KMS-11 (cell line): ENCODE measurements around the gene CPT2.
A peak's percentile ranks its signal among the peaks of the same experiment; 100 is the strongest.

Source experiments
- H2AFZ ChIP-seq: fragments of 200-600 bp; sonication (generic); 2 replicates; pipeline ENCODE4 v1.6.1; 2016; ENCODE audit warnings: antibody characterized with exemption, mixed run types, low read depth
- H3K27ac ChIP-seq: fragments of 200-600 bp; sonication (generic); 2 replicates; pipeline ENCODE4 v1.6.1; 2016; ENCODE audit warnings: mild to moderate bottlenecking, mixed run types
- H3K27me3 ChIP-seq: fragments of 200-600 bp; sonication (generic); 2 replicates; pipeline ENCODE4 v1.6.1; 2017; ENCODE audit warnings: mild to moderate bottlenecking, low read depth, mixed run types, moderate library complexity; ENCODE audit not compliant: insufficient read depth
- H3K36me3 ChIP-seq: fragments of 200-600 bp; sonication (generic); 2 replicates; pipeline ENCODE4 v1.6.1; 2017; ENCODE audit warnings: mild to moderate bottlenecking, mixed run types; ENCODE audit not compliant: insufficient read depth
- H3K4me1 ChIP-seq: fragments of 200-600 bp; sonication (generic); 2 replicates; pipeline ENCODE4 v1.6.1; 2016; ENCODE audit warnings: mild to moderate bottlenecking, low read depth, mixed run types; ENCODE audit not compliant: poor library complexity, severe bottlenecking
- H3K4me2 ChIP-seq: fragments of 200-600 bp; sonication (generic); 2 replicates; pipeline ENCODE4 v1.7.0; 2016; ENCODE audit warnings: mild to moderate bottlenecking, mixed run types
- H3K4me3 ChIP-seq: fragments of 200-600 bp; sonication (generic); IDR thresholded peaks from 2 replicates; pipeline ENCODE4 v1.6.1; 2017; ENCODE audit warnings: low read depth, low read length, mixed read lengths; ENCODE audit not compliant: insufficient read depth
- H3K79me2 ChIP-seq: fragments of 200-600 bp; sonication (generic); 2 replicates; pipeline ENCODE4 v1.6.1; 2016; ENCODE audit warnings: low read depth, mixed run types; ENCODE audit not compliant: insufficient read depth
- H3K9ac ChIP-seq: fragments of 200-600 bp; sonication (generic); 2 replicates; pipeline ENCODE4 v1.6.1; 2016; ENCODE audit warnings: mild to moderate bottlenecking, mixed run types
- H4K20me1 ChIP-seq: fragments of 200-600 bp; sonication (generic); 2 replicates; pipeline ENCODE4 v1.6.1; 2016; ENCODE audit warnings: mild to moderate bottlenecking, mixed run types; ENCODE audit not compliant: insufficient read depth
- CTCF ChIP-seq: fragments of 200-600 bp; sonication (generic); conservative IDR thresholded peaks from 2 replicates; pipeline ENCODE4 v1.6.1; 2017; ENCODE audit warnings: low read depth, mild to moderate bottlenecking, antibody characterized with exemption, low read length, moderate library complexity, mixed read lengths

The CPT2 gene

DNA sequence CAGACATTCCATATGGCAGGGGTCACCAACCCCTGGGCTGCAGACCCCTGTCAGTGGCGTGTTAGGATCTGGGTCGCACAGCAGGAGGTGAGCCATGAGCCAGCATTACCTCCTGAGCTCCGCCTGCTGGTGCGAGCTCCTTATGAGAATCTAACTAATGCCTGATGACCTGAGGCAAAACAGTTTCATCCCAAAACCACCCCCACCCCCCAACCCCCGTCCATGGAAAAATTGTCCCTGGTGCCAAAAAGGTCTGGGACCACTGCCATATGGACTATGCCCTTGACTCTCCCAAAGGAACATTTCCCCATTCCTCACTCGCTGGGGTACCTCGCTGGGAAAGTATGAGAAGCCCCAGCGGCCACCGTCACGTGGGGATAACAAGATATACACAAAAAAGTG lies 6.4 kb upstream of the CPT2 start:
- Histone ChIP-seq H3K36me3 (no peaks in the 10 kb centered on the region), H3K9ac (no peak overlapping the region), H3K27me3 (no peaks in the 10 kb centered on the region), H3K4me3 (no peak overlapping the region), H2AFZ (no peak overlapping the region), H4K20me1 (no peaks in the 10 kb centered on the region), H3K4me2 (no peak overlapping the region), H3K4me1 (no peaks in the 10 kb centered on the region), H3K27ac (no peak overlapping the region), H3K79me2 (no peaks in the 10 kb centered on the region)
- TF ChIP-seq CTCF, result no peak

DNA sequence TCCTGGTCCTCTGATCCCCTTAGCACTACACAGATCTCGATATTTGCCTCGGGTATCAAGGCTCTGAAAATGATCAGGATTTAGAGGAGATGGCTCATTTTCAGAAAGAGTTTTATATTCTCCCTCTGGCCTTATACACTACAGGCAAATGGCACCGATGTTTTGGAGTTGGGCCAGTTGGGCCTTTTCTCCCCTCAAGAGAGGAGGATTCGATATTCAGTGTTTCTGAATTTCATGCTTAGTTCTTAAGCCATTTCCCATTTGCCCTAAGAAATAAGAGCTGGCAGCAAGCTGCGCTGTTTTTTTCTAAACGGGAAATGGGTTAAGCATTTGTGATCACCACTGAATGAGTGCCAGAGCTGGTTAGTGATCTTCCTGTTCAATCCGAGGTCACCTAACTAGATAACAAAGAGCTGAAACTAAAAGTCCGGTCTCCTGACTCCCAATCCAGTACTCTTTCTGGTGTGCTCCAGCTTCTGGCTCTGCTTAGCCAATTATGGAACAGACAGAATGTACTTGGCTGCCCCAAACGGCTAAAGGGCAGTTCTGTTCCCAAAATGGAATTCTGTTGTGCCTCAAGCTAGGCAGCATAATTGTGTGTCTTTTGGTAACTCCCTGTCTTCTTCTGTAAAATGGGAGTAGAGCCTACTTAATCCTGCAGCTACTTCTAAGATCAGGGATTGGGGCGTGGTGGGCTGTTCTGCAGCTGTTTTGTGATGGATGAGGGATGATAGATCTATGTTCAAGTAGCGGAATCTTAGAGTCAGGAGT lies 1.2 kb upstream of the CPT2 start:
- Histone ChIP-seq H3K79me2 (peaks cover 14% of the 10 kb centered on the region; the same call in 1 of the 2 replicates), H2AFZ (peak overlapping the region; percentile 99; the same call in 1 of the 2 replicates), H4K20me1 (no peaks in the 10 kb centered on the region), H3K4me3 (no peak overlapping the region), H3K4me1 (peaks cover 14% of the 10 kb centered on the region), H3K27ac (no peak overlapping the region), H3K27me3 (no peaks in the 10 kb centered on the region), H3K4me2 (no peak overlapping the region; the same call in 1 of the 2 replicates), H3K9ac (no peak overlapping the region), H3K36me3 (no peaks in the 10 kb centered on the region)
- TF ChIP-seq CTCF, result no peak

DNA sequence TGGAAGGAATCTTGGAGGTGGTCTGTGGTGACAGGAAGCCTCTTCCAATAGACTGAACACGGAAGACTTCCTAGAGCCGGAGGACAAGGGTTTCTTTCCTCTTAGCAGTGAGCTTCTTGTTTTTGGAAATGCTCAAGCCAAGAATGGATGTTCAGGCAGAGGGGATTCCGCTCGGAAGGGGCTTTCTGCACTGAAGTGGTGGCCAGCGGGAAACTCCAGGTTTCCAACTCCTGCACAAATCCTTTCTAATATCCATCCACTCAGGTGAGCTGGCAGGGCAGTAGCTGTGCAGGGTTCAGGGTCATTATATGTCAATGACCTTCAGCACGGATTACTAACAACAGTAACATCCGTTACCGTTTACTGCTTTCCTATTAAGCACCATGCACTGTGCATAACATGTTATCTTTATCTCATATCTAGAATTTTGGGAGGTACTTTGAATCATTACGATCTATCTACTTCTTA lies 573 bp upstream of the CPT2 start:
- no peak for TF ChIP-seq CTCF
- peaks cover 14% of the 10 kb centered on the region for H3K4me1 ChIP-seq
- peak overlapping the region; percentile 92 for H3K4me2 ChIP-seq
- no peak overlapping the region for H3K27ac ChIP-seq
- no peak overlapping the region for H3K4me3 ChIP-seq
- no peaks in the 10 kb centered on the region for H4K20me1 ChIP-seq
- no peaks in the 10 kb centered on the region for H3K36me3 ChIP-seq
- H3K27me3 ChIP-seq, result no peaks in the 10 kb centered on the region
- peak overlapping the region; percentile 99 for H2AFZ ChIP-seq
- peak overlapping the region; percentile 88 for H3K9ac ChIP-seq
- H3K79me2 ChIP-seq, result peaks cover 14% of the 10 kb centered on the region; the same call in 1 of the 2 replicates

DNA sequence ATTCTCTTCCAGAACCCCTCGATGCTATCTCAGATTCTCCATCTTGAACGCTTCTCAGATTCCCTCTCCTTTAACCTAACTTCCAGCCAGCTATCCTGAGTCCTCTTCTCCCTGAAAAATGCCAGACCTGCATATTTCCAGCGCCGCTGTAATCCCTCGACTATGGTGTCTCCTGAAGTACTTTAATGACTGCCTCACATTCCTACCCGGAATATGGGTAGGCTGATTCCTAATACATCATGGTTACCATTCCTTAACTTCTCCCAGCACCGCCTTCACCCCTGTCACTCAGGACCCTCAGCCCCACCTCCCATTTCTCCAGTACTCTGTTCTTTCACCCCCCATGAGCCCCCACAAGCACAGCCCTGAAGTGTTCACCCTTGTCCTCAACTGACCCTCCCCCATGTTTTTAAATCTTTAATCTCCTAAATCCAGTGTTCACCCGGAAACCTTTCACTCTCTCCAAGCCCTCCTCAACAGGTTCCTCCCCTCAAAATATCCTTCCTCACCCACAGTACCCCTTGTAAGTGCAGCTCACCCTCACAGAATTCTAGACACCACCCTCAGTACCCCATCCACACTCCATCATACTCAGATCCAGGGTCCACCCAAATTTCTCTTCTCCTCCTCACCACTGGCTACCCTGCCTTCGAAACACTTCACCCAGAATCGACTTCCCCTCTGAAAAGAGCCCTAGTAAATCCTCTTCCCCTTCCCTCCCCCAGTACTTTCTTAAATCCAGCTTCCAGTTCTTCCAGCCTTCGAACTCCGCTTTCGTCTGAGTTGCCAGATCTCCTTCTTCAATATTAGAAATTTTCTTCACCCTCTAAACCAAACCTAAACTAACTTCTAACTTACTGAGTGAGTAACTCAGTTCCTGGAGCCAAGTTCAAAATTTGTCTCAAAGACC lies 922 bp downstream of the CPT2 start:
- peak overlapping the region; percentile 88 for H3K9ac ChIP-seq
- H3K4me3 ChIP-seq, result peak overlapping the region; percentile 90
- no peaks in the 10 kb centered on the region for H3K27me3 ChIP-seq
- H3K4me2 ChIP-seq, result peak overlapping the region; percentile 92
- peaks cover 14% of the 10 kb centered on the region for H3K4me1 ChIP-seq
- peaks cover 14% of the 10 kb centered on the region; the same call in 1 of the 2 replicates for H3K79me2 ChIP-seq
- no peak for TF ChIP-seq CTCF
- H3K36me3 ChIP-seq, result no peaks in the 10 kb centered on the region
- no peaks in the 10 kb centered on the region for H4K20me1 ChIP-seq
- H3K27ac ChIP-seq, result peak overlapping the region; percentile 77
- H2AFZ ChIP-seq, result peak overlapping the region; percentile 99
